ENCODE measurements around the gene TRPM2. TPM values are rescaled to one million over a fixed set of nuclear protein-coding genes. Genes with fewer than 3 reads are reported as not detected.

The TRPM2 gene
- 0.05 and 0.07 TPM in 2 replicates for total RNA-seq (ENCODE audit: low replicate concordance)
- long read RNA-seq = 0 reads

DNA sequence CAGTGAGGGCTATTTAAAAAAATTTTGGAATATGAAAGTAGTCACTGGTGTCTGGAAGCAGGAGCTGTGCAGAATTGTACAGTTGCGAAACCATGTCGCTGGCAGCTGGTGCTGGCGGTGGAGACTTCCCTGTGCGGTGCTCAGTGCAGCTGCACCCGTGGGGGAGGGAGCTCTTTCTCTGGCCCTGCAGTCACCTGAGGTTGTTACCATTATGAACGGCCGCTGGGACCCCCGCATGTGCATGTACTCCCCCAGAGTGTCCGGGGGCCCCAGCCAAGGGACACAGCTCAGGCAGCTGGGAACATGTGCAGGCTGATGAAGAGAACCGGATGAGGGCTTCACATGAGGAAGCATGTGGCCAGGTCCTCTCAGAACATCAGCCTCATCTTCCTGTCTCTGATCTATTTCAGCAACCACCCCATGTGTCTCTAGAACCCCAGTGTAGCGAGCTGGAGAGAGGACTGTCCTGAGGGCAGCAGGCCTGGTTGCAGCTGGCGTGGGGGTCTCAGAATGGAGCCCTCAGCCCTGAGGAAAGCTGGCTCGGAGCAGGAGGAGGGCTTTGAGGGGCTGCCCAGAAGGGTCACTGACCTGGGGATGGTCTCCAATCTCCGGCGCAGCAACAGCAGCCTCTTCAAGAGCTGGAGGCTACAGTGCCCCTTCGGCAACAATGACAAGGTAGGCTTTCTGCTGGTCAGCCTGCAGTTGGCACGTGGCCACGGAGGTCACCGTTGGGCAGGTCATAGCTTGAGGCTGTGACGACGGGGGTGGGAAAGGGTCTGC is at the start of gene TRPM2:
TSS of gene TRPM2 (plus strand) at position 431 of the 780 bp plus-strand sequence. CDS start at position 511, 80 bp downstream.
- Mint-ChIP-seq H3K36me3 (no peaks in the 10 kb centered on the region), H3K4me3 (no peak within 1 kb of the TSS), H3K27ac (no peak within 1 kb of the TSS), H3K9me3 (no peaks in the 10 kb centered on the region), H3K27me3 (peaks cover 8% of the 10 kb centered on the region), H3K4me1 (ENCODE audit: unreplicated experiment) (no peaks in the 10 kb centered on the region)
- no peak for DNase-seq (ENCODE audit: extremely low spot score, unreplicated experiment)
- TF ChIP-seq, protein P1, sequence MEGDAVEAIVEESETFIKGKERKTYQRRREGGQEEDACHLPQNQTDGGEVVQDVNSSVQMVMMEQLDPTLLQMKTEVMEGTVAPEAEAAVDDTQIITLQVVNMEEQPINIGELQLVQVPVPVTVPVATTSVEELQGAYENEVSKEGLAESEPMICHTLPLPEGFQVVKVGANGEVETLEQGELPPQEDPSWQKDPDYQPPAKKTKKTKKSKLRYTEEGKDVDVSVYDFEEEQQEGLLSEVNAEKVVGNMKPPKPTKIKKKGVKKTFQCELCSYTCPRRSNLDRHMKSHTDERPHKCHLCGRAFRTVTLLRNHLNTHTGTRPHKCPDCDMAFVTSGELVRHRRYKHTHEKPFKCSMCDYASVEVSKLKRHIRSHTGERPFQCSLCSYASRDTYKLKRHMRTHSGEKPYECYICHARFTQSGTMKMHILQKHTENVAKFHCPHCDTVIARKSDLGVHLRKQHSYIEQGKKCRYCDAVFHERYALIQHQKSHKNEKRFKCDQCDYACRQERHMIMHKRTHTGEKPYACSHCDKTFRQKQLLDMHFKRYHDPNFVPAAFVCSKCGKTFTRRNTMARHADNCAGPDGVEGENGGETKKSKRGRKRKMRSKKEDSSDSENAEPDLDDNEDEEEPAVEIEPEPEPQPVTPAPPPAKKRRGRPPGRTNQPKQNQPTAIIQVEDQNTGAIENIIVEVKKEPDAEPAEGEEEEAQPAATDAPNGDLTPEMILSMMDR (conservative IDR thresholded peaks at IDR 0.05) = no peak

DNA sequence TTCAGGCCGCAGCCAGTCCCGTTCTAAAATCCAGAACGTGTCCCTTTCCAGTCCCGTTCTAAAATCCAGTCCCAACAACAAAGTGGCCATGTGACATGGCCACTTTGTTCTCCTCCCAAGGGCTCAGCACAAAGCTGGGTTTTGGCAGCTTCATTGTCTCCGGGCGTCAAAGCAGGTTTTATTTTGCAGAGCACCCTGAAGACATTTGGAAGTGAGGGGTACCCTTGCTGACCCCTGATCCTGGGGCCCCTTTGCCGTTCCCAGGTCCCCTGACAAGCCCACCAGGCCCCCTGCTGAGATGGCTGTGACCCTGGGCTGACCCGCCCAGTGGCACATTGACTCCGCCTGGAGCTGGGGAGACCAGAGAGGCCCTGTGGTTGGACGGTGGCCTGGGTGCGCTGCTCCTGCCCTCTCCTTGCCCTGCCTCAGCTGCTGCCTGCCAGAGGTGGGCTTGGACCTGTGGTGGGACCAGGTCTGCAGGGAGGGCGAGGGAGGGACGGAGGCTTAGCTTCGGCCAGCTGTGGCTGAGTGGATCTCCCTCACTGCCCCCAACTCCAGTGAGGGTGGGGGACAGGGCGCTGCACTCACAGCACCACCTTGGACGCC is 49.3 kb upstream of the TRPM2 start:
- TF ChIP-seq, protein P1 (conservative IDR thresholded peaks at IDR 0.05) = no peak
- Mint-ChIP-seq H3K4me1 (ENCODE audit: unreplicated experiment) (peaks cover 33% of the 10 kb centered on the region), H3K9me3 (no peaks in the 10 kb centered on the region), H3K4me3 (no peak overlapping the region), H3K27me3 (no peaks in the 10 kb centered on the region), H3K36me3 (no peaks in the 10 kb centered on the region), H3K27ac (peak overlapping the region; percentile 93)
- DNase-seq (ENCODE audit: extremely low spot score, unreplicated experiment) = no peak

DNA sequence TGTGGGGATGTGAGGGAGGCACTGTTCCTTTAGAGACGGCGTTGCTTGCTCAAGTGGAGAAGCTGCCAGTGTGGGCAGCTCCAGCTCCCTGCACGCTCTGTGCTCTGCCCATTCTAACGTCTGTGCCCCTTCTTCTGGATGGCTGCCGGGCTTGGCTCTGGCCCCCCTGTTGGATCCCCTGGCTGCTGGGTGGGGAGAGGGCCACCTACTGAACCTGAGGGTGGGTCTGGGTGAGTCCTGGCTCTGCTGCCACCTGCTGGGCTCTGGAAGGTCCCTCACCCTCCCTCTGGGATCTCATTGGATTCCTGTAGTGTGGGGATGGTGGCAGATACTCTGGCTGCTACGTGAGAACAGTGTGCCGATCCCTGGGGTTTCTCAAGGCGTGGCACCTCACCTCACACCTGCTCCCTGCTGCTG is 48.5 kb upstream of the TRPM2 start:
- Mint-ChIP-seq H3K4me3 (peak overlapping the region; percentile 75), H3K36me3 (no peaks in the 10 kb centered on the region), H3K27ac (peak overlapping the region; percentile 88), H3K4me1 (ENCODE audit: unreplicated experiment) (peaks cover 30% of the 10 kb centered on the region), H3K27me3 (no peaks in the 10 kb centered on the region), H3K9me3 (no peaks in the 10 kb centered on the region)
- TF ChIP-seq, protein P1 (conservative IDR thresholded peaks at IDR 0.05) = peak; percentile 78
- DNase-seq (ENCODE audit: extremely low spot score, unreplicated experiment) = no peak

DNA sequence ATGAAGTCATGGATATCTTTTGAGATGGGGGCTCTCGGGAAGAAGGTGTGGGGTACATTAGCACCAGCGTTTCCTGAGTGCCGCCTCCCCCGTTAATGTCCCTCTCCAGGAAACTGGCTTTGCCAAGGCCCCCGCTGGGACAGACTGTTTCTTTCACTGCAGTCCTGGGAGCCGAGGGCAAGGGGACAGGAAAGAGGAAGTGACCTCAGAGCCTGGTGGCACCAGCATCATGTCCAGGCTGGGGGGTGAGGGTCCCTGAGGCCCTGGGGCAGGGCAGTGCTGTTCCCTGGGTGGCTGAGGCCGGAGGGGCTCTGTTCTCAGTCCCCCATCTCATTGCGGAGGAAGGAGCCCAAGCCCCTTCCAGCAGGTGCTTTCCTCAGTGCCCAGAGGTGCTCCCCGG is 47.7 kb upstream of the TRPM2 start:
- DNase-seq (ENCODE audit: extremely low spot score, unreplicated experiment) = no peak
- Mint-ChIP-seq H3K4me3 (no peak overlapping the region), H3K4me1 (ENCODE audit: unreplicated experiment) (peaks cover 29% of the 10 kb centered on the region), H3K27me3 (no peaks in the 10 kb centered on the region), H3K27ac (no peak overlapping the region), H3K36me3 (no peaks in the 10 kb centered on the region), H3K9me3 (no peaks in the 10 kb centered on the region)
- TF ChIP-seq, protein P1 (conservative IDR thresholded peaks at IDR 0.05) = no peak

DNA sequence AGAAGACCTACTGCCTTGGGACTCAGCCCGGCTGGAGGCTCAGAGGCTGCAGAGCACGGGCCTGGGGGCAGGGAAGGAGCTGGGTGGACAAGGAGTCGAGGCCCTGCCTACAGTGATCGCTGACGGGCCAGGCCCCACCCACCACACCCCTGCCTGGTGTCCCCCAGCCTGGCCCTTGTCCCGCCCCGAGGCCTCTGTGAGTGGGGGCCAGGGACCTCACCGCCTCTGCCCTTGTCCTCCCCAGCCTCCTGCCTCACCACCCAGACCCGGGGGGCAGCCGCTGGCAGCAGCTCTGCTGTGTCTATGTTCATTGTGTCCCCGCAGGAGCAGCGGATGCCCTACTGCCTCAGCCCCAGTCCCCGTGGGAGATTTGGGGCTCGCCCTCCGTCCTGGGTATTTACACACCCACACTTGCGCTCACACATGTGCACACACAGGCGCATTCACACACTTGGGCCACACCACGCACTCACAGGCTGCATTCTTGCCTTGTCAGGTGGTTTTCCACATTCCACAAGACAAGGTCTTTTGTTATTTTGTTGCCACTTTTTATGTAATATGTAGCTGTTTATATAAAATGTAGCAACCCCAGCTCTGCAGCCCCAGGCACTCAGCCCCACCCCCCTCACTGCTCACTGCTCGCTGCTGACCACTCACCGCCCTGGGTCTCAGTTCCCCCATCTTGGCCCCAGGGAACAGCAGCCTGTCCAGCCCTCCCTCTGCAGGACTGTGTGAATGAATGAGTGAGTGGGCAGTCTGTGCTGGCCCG is 46.3 kb upstream of the TRPM2 start:
- H3K4me1 Mint-ChIP-seq (ENCODE audit: unreplicated experiment) = peaks cover 26% of the 10 kb centered on the region
- no peaks in the 10 kb centered on the region for H3K9me3 Mint-ChIP-seq
- no peaks in the 10 kb centered on the region for H3K27me3 Mint-ChIP-seq
- peak overlapping the region; percentile 91 for H3K27ac Mint-ChIP-seq
- no peak for DNase-seq (ENCODE audit: extremely low spot score, unreplicated experiment)
- peaks cover 5% of the 10 kb centered on the region for H3K36me3 Mint-ChIP-seq
- TF ChIP-seq, protein P1 (conservative IDR thresholded peaks at IDR 0.05) = no peak
- H3K4me3 Mint-ChIP-seq = peak overlapping the region; percentile 66
